HK-2 (cell line): ENCODE data around the gene THOC6.
A peak's percentile ranks its signal among the peaks of the same experiment; 100 is the strongest.

Experiments
- DNase-seq: peaks from one replicate; pipeline ENCODE4 v3.0.0-alpha.2; 2018; ENCODE audit not compliant: unreplicated experiment

The THOC6 gene

GRCh38 chr16:2991566-2992261 lies 32.1 kb upstream of the THOC6 start:
- no peak for DNase-seq

GRCh38 chr16:2992383-2993081 lies 31.3 kb upstream of the THOC6 start:
- DNase-seq = no peak

- no peak for DNase-seq
These were observed 27.5 kb upstream of the THOC6 start for GRCh38 chr16:2996298-2996697.

GRCh38 chr16:2999929-3000328 lies 23.9 kb upstream of the THOC6 start:
- DNase-seq = no peak

GRCh38 chr16:3000540-3000939 lies 23.3 kb upstream of the THOC6 start:
- no peak for DNase-seq

- no peak for DNase-seq
These were observed 22.5 kb upstream of the THOC6 start for GRCh38 chr16:3001316-3001715.

- DNase-seq = peak; percentile 97
These were observed 20.1 kb upstream of the THOC6 start for GRCh38 chr16:3003582-3004270.

- DNase-seq = no peak
These were observed 19.5 kb upstream of the THOC6 start for GRCh38 chr16:3004319-3004718.

- peak; percentile 48 for DNase-seq
These were observed 19.0 kb upstream of the THOC6 start for GRCh38 chr16:3004781-3005284.

GRCh38 chr16:3007059-3007956 lies 16.5 kb upstream of the THOC6 start:
- DNase-seq = no peak

- no peak for DNase-seq
These were observed 15.7 kb upstream of the THOC6 start for GRCh38 chr16:3007957-3008689.

- no peak for DNase-seq
These were observed 15.2 kb upstream of the THOC6 start for GRCh38 chr16:3008690-3009037.

GRCh38 chr16:3009568-3010390 lies 14.1 kb upstream of the THOC6 start:
- DNase-seq = no peak

GRCh38 chr16:3010510-3010909 lies 13.3 kb upstream of the THOC6 start:
- DNase-seq = no peak

GRCh38 chr16:3012246-3012645 lies 11.6 kb upstream of the THOC6 start:
- no peak for DNase-seq

- DNase-seq = no peak
These were observed 10.9 kb upstream of the THOC6 start, which contains the start of gene CLDN9 for GRCh38 chr16:3012828-3013420. TSS of gene CLDN9 (plus strand) at chr16:3012923. CDS start at chr16:3013363, 440 bp downstream.

- no peak for DNase-seq
These were observed 10.3 kb upstream of the THOC6 start for GRCh38 chr16:3013491-3013951.

GRCh38 chr16:3013998-3014690 lies 9.7 kb upstream of the THOC6 start:
- DNase-seq = no peak

GRCh38 chr16:3014971-3015370 lies 8.9 kb upstream of the THOC6 start:
- DNase-seq = no peak
